HFF-Myc (cell line): ENCODE data around the gene KCNQ1.

Experiments used
- DNase-seq: peaks from one replicate; pipeline ENCODE4 v3.0.0-alpha.2; 2011; ENCODE audit warnings: low read depth; ENCODE audit errors: extremely low read depth
- H3K4me3 ChIP-seq: replicated peaks from 2 replicates; pipeline ENCODE4 v1.5.1; 2011; ENCODE audit warnings: low read depth, mild to moderate bottlenecking, control low read depth, low read length
- TF ChIP-seq, protein P1 (sequence below): IDR thresholded peaks from 2 replicates; pipeline ENCODE4 v1.5.1; 2012; ENCODE audit warnings: mild to moderate bottlenecking, low read depth, low read length, control low read depth; ENCODE audit errors: missing control alignments

KCNQ1 gene

DNA sequence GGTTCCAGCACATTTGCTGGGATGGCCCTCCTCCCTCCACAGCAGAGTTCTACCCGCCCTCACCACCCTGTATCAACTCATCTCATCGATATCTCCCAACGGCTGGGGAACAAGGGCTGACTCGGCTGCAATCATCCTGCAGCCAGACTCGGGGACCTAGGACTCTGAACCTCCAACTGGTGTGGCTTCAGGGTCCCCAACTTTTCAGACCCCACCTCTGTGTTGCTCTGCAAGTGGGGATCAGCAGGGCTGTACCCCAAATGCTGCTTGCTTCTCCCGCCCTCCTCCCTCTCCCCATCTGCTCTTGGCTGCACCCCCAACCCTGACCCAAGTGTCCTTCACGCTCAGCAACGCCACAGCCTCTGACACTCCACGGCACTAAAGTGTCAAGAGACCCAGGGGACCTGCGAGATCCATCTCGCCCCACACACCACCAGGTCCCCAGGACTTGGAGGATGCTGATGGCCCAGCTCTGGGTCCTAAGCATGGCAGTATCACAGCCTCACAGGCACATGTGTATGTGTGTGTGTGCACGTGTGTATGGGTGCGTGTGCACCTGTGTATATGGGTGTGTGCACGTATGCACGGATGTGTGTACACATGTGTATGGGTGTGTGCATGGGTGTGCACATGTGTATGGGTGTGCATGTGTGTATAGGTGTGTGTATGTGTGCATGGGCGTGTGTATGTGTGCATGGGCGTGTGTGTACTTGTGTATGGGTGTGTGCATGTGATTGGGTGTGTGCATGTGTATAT lies 26.4 kb downstream of the KCNQ1 start:
- TF ChIP-seq, protein P1, sequence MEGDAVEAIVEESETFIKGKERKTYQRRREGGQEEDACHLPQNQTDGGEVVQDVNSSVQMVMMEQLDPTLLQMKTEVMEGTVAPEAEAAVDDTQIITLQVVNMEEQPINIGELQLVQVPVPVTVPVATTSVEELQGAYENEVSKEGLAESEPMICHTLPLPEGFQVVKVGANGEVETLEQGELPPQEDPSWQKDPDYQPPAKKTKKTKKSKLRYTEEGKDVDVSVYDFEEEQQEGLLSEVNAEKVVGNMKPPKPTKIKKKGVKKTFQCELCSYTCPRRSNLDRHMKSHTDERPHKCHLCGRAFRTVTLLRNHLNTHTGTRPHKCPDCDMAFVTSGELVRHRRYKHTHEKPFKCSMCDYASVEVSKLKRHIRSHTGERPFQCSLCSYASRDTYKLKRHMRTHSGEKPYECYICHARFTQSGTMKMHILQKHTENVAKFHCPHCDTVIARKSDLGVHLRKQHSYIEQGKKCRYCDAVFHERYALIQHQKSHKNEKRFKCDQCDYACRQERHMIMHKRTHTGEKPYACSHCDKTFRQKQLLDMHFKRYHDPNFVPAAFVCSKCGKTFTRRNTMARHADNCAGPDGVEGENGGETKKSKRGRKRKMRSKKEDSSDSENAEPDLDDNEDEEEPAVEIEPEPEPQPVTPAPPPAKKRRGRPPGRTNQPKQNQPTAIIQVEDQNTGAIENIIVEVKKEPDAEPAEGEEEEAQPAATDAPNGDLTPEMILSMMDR: no peak
- H3K4me3 ChIP-seq: no peak overlapping the region
- no peak for DNase-seq

DNA sequence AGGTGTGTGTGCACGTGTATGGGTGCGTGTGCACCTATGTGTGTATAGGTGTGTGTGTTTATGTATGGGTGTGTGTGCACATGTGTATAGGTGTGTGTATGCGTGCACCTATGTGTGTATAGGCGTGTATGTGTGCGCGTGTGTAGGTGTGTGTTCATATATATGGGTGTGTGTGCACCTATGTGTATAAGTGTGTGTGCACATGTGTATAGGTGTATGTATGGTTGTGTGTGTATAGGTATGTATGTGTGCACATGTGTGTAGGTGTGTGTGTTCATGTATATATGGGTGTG lies 26.9 kb downstream of the KCNQ1 start:
- DNase-seq: no peak
- no peak overlapping the region for H3K4me3 ChIP-seq
- TF ChIP-seq, protein P1: no peak

DNA sequence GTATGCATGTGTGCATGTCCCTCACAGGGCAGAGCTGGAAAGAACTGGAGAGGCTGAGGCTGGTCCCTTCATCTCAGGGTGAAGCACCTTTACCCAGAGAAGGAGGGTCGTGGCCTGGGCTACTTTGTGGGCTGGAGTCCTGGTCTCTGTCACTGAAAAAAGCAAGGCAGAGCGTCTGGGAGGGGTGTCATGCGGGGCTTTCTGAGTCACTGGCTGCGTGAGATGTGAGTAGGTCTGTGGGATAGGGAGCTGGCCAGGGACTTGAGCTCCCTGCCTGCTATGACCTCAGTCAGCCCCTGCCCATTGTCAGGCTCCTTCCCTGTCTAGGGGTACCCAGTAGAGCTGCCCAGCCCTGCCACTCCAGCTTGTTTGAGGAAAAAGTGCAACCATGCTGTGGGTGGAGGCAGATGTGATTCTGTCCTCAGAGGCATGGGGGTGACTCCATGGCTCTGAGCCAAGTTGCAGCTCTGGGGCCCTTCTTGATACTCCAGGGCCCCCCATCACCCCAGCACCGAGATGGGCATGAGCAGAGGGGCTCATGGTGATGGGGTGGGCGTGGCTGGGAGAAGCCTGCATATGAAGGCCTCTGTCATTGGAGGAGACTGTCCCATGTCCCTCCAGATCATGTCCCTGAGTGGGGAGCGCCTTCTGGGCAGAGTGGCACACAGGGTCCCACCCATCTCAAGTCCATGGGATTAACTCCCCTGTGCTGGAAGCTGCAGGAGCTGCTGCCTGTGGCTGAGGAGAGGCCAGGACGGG lies 27.8 kb downstream of the KCNQ1 start:
- no peak overlapping the region for H3K4me3 ChIP-seq
- no peak for DNase-seq
- TF ChIP-seq, protein P1: no peak

DNA sequence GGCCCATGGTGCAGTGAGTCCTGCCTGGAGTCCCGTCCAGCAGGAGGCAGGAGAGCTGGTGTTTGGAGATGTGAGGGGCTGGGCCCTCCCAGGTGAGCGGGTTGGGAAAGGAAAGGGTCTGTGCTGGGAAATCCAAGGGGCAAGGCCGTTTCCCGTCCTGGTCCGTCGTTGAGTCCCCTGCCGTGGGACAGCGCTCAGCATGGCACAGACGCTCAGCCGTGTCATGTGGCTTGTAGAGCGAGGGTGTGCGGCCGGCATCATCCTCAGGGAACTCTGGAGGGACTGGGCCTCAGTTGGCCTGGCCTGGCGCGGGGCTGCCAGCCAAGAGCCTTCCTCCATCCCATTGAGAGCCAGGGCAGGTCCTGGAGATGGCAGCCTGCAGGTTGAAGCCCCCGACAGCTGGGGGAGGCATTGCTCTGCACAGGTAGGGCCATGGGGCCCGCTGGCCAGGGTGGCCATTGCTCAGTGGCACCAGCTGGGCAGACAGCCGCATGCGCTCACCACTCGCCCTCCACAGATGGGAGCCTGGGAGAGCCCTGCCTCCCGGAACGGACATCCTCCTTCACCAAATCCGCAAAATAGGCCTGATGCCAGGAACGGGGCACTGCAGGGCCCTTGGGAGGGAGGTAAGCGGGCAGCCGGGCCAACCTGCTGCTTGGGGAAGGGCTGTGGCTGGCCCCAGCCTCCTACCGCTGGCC lies 28.7 kb downstream of the KCNQ1 start:
- H3K4me3 ChIP-seq: no peak overlapping the region
- TF ChIP-seq, protein P1: no peak
- no peak for DNase-seq

DNA sequence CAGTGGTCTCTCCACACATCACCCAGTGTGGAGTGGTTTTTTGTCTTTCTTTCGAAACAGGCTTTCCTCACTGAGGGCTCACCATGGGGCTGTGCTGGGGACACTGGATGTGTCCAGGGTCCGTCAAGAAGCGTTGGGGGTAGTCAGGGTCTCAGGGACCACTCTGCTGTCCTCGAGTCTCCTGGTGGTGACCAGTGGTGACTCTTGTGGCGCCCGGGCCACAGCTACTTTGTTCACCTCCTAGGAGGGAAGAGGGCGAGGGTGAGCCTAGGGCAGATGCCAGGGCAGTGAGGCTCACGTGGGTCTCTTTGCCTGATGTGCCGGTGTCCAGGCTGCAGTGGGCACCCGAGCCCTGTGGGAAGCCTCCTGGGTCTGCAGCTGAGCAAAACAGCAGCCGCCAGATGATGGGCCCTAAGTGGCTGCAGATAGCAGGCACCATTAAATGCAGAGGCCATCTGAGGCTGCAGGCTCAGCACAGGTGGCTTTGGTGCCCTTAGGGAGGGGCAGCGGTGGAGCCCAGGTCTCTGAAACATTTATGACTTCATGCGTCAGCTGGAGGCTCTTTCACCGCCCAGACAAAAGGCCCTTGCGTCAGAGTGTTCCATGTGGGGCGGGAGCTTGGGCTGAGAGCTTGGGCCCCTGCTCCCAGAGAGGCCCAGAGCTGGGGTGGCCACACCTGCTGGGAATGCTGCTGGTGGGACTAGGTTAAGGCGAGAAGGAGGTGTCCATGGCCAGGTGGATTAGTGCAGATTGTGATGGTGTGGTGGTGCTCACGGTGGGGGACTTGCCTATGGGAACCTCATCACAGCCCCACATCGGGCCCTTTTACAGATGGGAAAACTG lies 29.5 kb downstream of the KCNQ1 start:
- no peak for DNase-seq
- TF ChIP-seq, protein P1: no peak
- H3K4me3 ChIP-seq: no peak overlapping the region

DNA sequence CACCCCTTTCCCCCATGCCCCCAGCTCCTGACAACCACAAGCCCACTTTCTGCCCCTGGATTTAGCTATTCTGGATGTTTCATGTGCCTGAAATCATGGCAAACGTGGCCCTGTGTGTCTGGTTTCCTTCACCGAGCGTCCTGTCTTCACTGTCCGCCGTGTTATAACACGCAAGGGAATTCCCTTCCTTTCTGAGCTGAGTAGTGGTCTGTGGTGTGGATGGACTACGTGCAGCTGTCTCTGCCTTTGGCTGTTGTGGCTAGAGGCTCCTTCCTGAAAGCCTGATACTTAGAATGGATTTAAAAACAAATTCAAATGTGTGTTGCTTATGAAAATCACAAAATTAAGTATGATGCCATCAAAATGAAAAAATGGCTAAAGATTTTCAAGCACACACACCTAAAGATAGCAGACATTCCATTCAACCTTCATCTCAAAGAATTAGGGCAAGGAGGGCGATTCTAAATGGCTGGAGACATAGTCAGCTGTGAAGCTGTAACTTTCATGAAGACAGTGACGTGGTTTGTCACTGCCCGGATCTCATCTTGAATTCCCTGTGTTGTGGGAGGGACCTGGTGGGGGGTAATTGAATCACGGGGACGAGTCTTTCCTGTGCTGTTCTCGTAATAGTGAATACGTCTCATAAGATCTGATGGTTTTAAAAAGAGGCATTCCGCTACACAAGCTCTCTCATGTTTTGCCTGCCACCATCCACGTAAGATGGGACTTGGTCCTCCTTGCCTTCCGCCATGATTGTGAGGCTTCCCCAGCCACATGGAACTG lies 30.5 kb downstream of the KCNQ1 start:
- DNase-seq: no peak
- H3K4me3 ChIP-seq: no peak overlapping the region
- TF ChIP-seq, protein P1: no peak
